ENCODE data around the gene ST6GAL1.
"Not testable (repeated sequence)": the region's sequence is repeated elsewhere in the genome, so short reads cannot be mapped to it uniquely, and the experiment has no call there.

The ST6GAL1 gene

GRCh38 chr3:186996356-186996755 is 66.0 kb downstream of the ST6GAL1 start:
- no peak for DNase-seq

- no peak for DNase-seq
These were observed 66.7 kb downstream of the ST6GAL1 start for GRCh38 chr3:186997061-186997460.

- DNase-seq = no peak
These were observed 67.2 kb downstream of the ST6GAL1 start for GRCh38 chr3:186997473-186997939.

GRCh38 chr3:186998937-186999368 is 68.6 kb downstream of the ST6GAL1 start:
- no peak for DNase-seq

GRCh38 chr3:187000711-187001151 is 70.4 kb downstream of the ST6GAL1 start:
- DNase-seq = no peak

- no peak for DNase-seq
These were observed 72.6 kb downstream of the ST6GAL1 start for GRCh38 chr3:187002915-187003314.

- no peak for DNase-seq
These were observed 75.6 kb downstream of the ST6GAL1 start for GRCh38 chr3:187005827-187006481.

GRCh38 chr3:187006864-187007630 is 76.7 kb downstream of the ST6GAL1 start:
- DNase-seq = no peak

- not testable (repeated sequence) for DNase-seq
These were observed 80.1 kb downstream of the ST6GAL1 start for GRCh38 chr3:187010382-187010781.

- no peak for DNase-seq
These were observed 81.6 kb downstream of the ST6GAL1 start for GRCh38 chr3:187011915-187012314.

- DNase-seq = peak; percentile 39
These were observed 82.3 kb downstream of the ST6GAL1 start for GRCh38 chr3:187012609-187013051.

GRCh38 chr3:187013159-187013716 is 82.9 kb downstream of the ST6GAL1 start:
- no peak for DNase-seq

- DNase-seq = no peak
These were observed 84.1 kb downstream of the ST6GAL1 start for GRCh38 chr3:187014417-187014864.

- DNase-seq = no peak
These were observed 85.7 kb downstream of the ST6GAL1 start for GRCh38 chr3:187015903-187016638.

GRCh38 chr3:187016639-187017345 is 86.5 kb downstream of the ST6GAL1 start:
- no peak for DNase-seq

- no peak for DNase-seq
These were observed 87.3 kb downstream of the ST6GAL1 start for GRCh38 chr3:187017511-187018230.

- no peak for DNase-seq
These were observed 89.3 kb downstream of the ST6GAL1 start for GRCh38 chr3:187019542-187020072.

- DNase-seq = no peak
These were observed 90.0 kb downstream of the ST6GAL1 start for GRCh38 chr3:187020376-187020775.

GRCh38 chr3:187021748-187022402 is 91.5 kb downstream of the ST6GAL1 start:
- no peak for DNase-seq

GRCh38 chr3:187022403-187023029 is 92.2 kb downstream of the ST6GAL1 start:
- DNase-seq = no peak
